GM12872 (cell line): ENCODE data around the gene SLC25A41.

Experiments used
- TF ChIP-seq, protein P1 (sequence below): IDR thresholded peaks from 3 replicates; pipeline ENCODE4 v1.5.1; 2011; ENCODE audit warnings: low read depth, mild to moderate bottlenecking, low read length, moderate library complexity; ENCODE audit not compliant: insufficient read depth

The SLC25A41 gene

DNA sequence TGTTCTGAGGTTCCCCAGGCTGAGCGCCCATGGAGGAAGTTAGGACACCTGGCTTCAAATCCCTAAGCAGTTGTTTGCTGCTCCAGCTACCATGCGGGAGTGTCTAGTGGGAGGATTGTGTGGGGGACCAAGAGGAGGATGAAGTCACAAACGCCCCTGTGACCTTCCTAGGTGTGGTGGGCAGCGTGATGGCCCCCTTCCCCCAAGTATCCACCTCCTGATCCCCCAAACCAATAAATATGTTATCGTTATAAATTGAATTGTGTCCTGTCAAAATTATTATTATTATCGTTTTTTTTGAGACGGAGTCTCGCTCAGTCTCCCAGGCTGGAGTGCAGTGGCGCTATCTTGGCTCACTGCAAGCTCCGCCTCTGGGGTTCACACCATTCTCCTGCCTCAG lies at the start of gene SLC25A41:
TSS of gene SLC25A41 (minus strand) at position 101 of the 400 bp plus-strand sequence. CDS start at position 31, 70 bp downstream.
- TF ChIP-seq, protein P1, sequence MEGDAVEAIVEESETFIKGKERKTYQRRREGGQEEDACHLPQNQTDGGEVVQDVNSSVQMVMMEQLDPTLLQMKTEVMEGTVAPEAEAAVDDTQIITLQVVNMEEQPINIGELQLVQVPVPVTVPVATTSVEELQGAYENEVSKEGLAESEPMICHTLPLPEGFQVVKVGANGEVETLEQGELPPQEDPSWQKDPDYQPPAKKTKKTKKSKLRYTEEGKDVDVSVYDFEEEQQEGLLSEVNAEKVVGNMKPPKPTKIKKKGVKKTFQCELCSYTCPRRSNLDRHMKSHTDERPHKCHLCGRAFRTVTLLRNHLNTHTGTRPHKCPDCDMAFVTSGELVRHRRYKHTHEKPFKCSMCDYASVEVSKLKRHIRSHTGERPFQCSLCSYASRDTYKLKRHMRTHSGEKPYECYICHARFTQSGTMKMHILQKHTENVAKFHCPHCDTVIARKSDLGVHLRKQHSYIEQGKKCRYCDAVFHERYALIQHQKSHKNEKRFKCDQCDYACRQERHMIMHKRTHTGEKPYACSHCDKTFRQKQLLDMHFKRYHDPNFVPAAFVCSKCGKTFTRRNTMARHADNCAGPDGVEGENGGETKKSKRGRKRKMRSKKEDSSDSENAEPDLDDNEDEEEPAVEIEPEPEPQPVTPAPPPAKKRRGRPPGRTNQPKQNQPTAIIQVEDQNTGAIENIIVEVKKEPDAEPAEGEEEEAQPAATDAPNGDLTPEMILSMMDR = no peak

DNA sequence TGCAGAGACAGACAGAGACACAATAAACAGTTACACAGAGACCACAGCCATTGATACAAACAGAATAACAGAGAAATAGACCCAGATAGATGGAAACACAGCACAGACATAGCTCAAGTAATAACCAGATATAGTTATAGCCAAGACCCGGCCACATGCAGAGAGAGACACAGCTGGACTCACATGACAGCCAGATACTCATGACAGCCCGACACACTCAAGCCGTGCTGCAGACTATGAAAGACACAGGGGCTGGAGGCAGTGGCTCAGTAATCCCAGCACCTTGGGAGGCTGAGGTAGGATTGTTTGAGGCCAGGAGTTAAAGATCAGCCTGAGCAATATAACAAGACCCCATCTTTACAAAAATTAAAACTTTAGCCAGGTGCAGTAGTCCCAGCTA lies 49.7 kb upstream of the SLC25A41 start:
- TF ChIP-seq, protein P1 = no peak

DNA sequence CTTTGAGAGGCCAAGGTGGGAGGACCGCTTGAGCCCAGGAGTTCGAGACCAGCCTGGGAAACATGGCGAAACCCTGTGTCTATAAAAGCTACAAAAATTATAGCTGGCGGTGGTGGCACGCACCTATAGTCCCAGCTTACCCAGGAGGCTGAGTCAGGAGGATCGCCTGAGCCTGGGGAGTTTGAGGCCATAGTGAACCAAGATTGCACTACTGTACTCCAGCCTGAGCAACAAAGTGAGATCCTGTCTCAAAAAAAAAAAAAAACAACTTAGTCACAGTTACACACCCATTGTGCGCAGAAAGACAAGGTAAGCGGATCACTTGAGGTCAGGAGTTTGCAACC lies 48.8 kb upstream of the SLC25A41 start:
- TF ChIP-seq, protein P1 = no peak

DNA sequence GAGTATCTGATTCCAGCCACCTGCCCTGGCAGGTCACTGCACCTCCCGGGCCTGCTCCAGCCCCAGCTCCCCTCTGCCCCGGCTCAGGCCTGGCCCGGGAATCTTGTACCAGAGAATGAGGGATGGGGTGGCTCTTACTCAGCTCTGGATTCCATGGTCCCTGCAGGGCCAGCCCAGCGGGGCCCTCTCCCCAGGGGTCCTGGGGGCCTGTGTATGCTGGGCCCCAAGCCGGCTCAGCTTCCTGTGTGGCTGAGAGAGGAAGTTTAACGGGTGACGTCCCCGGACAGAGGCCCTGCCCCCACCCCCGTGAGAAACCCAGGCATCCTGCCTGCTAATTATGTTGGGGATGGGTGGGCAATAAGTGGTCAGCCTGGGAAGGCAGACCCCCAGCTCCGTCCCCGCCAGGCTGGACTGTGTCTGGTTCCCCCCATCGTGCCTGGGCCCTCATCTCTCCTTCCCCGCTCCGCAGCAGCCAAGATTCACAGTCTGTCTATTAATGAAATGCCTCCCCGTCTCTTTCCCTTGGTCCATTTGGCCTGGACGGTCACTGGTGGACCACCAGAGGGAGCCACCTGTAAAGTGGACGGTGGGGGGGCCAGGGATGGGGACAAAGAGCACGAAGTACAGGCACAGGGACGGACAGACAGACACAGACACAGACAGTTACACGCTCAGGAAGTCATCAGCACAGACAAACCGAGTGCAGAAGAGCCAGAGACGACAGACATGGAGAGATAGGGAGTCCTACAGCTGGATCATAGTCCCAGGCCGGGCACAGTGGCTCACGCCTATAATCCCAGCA lies 48.2 kb upstream of the SLC25A41 start, which contains the start of gene DENND1C:
TSS of gene DENND1C (minus strand) at position 247 of the 802 bp plus-strand sequence. CDS start at position 155, 92 bp downstream.
- TF ChIP-seq, protein P1 = peak; percentile 65

DNA sequence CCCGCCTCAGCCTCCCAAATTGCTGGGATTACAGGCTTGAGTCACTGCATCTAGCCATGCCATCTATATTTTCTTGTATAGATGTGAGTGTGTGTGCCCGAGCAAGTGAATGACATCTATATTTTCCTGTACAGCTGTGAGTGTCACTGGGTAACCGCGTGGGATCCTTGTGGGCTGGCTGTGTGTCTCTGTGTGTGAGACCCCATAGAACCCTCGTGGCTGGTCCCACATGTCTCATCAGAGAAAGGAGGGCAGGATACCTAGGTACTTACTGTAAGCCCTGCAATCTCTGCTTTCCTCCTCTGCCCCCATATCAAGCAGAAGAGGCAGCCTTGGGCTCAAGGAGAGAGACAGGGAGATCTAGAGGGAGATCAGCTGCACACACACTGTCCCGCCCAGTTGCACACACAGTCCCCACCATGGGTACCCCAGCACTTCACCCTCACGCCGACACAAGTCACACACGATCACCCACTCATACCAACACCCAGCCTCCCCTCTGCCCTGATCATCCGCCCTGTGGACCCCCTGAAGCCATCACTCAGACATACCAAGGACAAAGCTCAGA lies 47.4 kb upstream of the SLC25A41 start:
- TF ChIP-seq, protein P1 = no peak

DNA sequence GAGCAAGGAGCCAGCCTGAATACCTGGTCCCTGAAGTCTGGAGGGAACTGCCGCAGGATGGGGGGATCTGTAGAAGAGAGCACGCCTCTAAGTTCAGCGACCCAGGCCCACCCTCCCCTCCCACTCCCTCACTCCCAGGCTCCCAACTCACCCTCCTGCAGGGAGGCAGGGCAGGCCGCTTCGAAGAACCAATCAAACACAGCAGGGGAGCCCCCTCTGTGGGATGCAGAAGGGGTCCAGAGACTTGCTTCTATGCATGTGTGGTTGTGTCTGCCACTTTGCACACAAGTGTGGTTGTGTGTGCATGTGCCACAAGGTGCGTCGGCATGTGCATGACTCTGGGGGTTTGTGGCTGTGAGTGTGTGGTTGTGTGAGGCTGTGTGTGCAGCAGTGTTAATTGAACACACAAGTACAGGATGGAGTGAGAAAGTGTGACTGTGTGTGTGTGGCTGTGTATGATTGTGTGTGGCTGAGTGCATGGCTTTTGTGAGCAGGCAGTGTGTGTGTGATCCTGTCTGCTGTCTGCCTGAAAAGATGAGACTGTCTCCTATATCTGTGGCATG lies 46.4 kb upstream of the SLC25A41 start:
- TF ChIP-seq, protein P1 = no peak

DNA sequence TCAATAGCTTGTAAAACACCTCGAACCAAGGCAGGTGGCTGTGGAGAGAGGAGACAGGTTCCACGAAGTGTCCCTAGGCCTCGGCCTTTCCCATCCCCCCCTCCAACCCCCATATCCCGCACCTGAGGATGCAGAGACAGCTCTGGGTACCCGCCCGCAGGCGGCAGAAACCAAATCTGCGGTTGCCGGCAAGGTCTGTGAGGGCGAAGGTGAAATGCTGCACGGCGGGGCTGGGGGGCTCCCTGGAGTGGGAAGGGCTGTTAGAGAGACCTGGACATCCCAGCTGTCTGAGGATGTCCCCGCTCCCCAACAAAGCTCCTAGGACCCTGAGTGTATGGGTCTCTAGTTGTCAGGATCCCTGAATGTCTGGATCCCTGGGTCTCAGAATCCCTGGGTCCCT lies 45.3 kb upstream of the SLC25A41 start:
- TF ChIP-seq, protein P1 = no peak
